Measurements from ENCODE around the gene CCDC102A.
A peak's percentile ranks its signal among the peaks of the same experiment; 100 is the strongest.

The CCDC102A gene

DNA sequence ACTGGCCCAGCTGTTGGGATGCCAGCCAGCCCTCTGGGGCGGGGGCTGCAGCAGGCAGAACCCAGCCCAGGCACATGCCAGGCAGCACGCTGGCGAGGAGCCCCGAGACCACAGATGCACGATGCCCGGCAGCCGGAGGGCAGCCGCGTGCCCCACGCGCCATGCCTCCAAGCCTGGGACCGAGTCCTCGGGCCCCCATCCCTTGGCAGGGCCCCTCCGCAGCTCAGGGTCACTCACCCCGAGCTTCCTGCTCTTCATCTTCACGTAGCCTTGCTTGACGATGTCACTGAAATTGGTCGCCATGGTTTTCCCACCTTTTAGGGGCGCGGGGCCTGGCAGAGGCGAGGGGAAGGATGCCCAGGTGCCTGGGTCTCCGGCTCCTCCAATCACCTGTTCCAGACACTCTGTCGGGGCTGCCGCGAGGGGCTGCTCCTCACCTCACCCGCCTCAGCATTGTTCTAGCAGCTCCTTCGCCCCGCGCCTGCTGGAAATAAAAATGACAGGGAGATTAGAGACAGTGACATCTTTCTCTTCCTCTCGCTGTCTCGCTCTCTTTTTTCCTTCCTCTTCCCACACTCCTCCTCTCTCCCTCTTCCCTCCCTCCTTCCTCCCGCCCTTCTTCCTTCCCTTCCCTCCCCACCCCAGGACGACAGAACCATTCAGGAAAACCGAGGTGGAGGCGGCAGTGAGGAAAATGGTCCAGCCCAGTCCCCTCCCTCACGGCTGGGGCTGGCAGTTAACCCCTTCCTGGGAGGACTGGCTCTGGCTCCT is 57.0 kb downstream of the CCDC102A start:
- DNase-seq (ENCODE audit: low spot score): peak; percentile 53

DNA sequence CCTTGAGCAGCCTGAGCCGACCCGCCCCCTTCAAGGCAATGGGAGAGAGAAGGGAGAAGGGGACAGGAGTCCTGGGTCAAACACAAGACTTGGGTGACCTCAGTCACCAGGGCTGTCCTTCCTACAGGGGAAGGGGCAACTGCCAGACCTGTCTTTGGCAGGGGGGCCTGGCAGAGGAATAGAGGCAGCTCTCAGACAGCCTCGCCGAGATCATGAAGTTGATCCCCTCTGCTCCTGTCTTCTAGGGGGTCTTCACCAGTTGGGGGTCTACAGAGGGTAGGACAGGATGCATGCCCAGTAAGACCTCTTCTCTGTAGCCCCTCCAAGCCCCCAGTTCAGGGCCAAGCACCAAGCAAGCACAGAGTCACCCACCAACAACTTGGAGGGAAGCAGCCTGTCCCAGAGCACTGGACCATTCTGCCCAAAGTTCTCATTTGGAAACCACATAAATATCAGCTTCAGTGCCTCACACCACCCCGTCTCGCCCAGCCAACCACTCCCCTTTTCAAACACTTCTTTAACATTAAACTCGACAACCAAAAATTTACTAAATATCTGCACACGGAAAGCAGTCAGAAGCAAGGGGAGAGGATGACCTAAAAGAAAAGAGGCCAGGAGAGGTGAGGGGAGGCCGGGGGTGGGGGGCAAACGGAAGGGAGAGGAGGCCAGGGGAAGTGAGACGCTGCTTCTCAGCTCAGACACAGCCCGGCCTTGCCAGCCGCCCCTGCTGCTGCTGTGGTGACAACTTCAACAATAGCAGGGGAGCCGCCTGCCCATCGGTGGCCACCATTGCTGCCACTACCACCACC is 57.8 kb downstream of the CCDC102A start:
- no peak for DNase-seq (ENCODE audit: low spot score)

DNA sequence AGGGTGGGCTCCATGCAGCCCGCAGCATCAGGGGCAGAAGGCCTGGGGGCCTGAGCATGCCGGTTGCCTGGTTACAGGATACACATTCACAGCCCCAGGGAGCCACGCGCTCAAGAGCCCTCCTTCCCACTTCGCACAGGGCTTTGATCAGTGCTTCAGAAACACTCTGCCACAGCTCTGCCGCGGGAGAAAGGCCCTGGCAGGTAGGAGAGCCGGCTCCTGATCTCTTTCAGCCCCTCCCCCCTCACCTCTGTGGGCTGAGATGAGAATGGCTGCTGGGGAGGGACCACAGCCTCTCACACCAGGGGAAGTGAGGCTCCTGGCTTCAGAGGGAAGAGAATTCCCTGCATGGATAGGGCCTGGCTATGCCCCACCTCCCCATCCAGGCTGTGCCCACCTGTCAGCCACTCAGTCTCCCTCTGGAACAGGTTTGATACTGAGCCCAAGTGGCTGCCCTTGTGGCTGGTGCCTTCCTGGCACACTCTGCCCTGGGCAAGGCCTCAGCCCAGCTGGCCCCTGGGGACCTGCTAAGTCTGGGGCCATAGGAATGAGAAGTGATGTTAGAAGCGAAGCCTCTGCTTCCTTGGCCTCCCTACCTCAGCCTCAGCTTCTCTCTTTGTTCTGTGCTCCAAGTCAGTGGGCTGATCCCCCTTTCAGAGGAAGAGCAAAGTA is 58.7 kb downstream of the CCDC102A start:
- no peak for DNase-seq (ENCODE audit: low spot score)

- DNase-seq (ENCODE audit: low spot score): no peak
Measured at GRCh38 chr16:57476546-57477410, 59.6 kb downstream of the CCDC102A start.

- no peak for DNase-seq (ENCODE audit: low spot score)
Measured at GRCh38 chr16:57475711-57476339, 60.5 kb downstream of the CCDC102A start.

DNA sequence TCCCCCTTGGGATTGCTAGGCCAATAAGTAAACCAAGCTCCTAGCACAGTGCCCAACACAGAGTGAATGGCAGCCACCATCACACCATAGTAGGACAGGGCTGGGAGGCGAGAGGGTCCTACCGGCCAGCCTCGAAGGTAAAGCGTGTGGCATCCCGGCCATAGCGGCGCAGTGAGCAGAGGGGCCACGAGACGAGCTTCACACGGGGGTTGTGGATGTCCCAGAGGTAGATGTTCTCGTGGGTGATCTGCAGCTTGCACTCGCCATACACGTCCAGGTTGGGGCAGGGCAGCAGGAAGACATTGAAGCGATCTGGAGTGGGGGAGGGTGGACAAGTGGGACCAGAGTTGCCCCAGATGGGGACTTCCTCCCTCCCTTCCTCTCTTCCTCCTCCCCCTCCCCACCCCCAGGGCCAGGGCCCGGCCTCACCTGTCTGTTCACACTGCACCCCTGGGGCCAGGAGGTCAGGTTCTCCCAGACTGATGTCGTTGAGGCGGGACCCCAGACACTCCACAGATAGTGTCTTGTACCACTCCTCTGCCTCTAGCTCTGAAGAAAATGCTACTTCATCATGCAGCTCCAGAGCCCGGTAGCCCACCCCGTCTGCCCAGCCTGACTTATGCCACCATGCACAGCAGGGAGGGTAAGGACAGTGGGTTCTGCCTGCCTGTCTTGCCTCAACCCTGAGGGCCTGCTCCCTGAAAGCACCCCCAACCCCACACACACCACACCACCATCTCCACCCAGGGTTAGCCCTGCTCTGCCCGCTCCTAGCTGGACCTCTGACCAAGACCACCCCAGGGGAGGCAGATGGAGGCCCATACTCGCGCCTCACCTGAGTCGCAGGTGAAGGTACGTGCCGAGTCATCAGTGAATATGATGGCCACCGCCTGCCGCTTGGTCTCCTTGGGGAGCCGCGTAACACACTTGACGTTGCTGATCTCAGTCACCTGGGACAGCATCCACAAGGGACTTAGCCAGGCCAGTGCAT is 61.4 kb downstream of the CCDC102A start:
- no peak for DNase-seq (ENCODE audit: low spot score)

DNA sequence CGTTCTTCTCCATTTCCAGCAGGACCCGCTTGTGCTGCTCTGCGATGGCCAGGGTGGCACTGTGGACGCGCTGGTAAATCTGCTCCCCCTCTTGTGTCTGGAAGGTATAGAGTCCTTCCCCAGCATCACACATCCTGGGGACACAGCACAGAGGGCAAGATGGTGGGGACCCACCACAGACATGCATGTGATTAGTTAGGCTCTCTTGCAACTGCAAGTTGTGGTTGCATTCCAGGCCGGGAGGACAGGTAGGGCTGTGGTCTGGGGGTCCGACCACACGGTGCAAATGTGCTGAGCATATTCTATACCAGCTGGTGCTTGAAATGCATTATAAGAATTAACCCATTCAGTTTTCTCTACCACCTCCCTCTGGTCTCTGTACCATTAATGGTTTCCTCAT is 62.5 kb downstream of the CCDC102A start:
- DNase-seq (ENCODE audit: low spot score): no peak

DNA sequence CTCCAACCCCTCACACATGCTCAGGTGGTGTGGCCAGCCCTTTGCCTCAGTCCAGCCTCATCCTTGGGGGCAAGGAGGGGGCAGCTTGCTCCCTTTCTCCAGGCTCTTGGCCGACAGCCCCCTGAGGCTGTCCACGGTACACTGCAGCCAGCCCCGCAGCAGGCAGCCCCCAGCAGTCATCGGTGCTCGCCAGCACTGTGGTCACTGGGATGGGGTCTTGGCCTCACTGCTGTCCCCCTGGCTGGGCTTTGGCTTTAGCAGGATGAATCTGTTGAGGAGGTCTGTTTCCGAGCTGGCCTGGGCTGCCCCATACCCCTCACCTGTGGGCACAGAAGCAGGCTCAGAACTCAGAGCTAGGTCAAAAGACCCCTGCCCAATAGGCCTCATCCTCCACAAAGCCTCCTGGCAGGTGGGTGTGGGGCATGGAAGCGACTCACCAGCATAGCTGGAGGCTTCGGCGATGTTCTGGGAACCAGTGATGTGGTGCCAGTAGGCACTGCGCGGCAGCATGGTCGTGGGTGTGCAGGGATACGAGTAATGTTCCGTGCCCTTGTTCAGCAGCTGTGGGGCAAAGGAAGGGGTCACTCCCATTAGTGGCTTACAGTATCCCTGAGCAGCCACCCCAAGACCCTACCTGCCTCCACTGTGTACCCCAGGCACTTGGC is 63.1 kb downstream of the CCDC102A start:
- DNase-seq (ENCODE audit: low spot score): no peak

DNA sequence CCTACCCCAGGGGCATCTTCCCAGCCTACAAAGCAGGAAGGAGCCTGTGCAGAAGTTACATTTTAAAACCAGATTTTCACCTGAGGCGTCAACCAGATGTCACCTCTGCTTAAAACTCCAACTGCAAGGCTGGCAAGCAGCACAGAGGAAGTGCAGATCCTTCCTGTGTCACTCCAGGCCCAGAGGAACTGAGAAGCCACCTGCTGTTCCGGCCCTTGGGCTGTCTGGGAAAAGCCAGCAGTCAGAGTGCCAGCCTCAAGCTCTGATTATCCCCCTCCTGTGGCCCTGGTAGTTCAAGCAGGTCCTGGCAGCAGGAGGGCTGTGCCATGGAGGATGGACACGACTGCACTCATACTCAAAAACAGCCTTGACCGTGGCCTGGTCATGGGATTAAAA is 63.7 kb downstream of the CCDC102A start:
- DNase-seq (ENCODE audit: low spot score): no peak

DNA sequence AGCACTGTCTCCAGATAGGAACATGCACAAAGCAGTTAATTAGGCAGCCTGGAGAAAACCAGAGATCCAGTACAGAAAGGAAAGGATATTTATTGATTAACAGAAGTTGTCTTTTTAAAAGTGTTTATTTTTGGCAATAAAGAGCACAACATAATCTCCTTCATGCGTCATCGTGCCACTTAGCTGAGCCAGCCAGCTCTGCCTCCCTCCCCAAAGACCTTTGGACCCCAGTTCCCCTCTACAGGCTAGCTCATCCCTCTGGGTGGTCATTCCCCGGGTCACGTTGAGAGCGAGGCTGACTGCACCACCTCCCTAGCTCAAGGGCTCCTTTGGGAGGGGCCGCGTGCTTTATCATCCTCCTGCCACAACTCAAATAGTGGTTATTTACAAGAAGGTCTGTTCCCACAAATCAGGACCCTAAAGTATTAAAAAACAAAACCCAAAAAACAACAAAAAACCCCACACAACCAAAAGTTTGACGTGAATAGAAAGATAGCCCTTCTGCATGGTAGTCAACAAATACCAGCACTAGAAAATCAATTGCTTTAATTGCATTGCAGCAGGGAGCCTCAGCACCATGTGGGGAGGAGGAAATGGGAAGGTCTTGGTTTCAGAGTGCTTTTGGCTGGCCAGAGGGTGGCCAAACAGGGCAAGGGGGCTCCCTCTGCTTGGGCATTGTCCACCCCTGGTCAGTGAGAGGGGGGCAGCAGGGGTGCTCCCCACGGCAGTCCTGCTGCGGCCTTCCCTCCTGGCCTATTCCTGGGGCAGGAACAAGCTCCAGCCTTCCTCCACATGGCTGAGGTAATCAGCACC is 64.3 kb downstream of the CCDC102A start:
- no peak for DNase-seq (ENCODE audit: low spot score)

DNA sequence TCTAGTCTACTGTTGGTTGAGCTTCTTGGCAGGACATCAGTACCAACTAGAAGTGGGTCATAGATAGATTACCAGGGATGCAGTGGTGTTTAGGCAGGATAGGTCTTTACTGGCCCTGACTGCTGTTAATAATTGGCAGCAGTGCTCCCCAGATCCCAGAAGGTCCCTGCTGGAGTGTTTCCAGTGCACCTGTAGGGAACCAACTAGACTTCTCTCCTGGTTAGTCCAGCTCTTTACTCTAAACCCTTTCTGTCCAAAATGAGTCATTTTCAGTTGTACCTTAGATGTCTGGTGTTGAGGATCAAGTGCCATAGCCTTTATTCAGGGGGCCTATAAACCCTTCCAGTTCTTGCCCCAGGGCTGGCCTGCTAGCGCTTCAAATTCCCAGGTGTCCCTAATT is 65.2 kb downstream of the CCDC102A start:
- no peak for DNase-seq (ENCODE audit: low spot score)

DNA sequence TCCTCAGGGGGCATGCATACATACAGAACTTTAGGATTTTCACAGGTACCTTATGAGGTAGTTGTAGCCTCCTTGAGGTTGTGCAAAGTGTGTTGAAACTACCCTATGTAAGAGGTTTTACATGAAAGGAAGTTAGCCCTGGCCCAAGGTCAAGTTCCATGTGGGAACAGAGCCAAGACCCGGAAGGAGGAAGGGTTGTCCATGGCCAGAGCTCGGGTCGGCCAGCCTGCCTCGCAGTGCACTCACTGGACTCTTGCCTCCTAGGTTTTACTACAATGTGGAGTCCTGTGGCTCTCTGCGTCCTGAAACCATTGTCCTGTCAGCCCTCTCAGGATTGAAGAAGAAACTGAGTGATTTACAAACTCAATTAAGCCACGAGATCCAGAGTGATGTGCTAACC is 65.7 kb downstream of the CCDC102A start:
- DNase-seq (ENCODE audit: low spot score): no peak

DNA sequence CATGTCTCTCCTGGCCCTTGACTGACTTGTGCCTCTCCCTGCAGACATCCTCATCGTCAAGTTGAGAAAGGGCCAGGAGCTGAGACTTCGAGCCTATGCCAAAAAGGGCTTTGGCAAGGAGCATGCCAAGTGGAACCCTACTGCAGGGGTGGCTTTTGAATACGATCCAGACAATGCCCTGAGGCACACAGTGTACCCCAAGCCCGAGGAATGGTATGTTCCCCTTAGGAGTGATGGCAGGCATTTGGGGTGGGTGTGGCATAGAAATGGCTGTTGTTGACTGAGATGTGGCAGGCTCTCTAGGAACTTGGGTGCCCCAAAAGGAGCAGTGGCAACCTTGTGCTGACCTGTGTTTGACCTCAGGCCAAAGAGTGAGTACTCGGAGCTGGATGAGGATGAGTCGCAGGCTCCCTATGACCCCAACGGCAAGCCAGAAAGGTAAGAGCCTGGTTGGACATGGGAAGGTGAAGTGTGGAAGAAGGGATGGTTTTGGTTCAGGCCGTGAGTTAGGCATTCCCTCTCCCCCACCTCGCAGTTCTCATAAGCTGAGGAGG is 66.4 kb downstream of the CCDC102A start:
- DNase-seq (ENCODE audit: low spot score): no peak

GRCh38 chr16:57469046-57469445 is 67.3 kb downstream of the CCDC102A start:
- DNase-seq (ENCODE audit: low spot score): no peak

- no peak for DNase-seq (ENCODE audit: low spot score)
Measured at GRCh38 chr16:57468346-57468745, 68.0 kb downstream of the CCDC102A start.

GRCh38 chr16:57464523-57464922 is 71.8 kb downstream of the CCDC102A start:
- no peak for DNase-seq (ENCODE audit: low spot score)

DNA sequence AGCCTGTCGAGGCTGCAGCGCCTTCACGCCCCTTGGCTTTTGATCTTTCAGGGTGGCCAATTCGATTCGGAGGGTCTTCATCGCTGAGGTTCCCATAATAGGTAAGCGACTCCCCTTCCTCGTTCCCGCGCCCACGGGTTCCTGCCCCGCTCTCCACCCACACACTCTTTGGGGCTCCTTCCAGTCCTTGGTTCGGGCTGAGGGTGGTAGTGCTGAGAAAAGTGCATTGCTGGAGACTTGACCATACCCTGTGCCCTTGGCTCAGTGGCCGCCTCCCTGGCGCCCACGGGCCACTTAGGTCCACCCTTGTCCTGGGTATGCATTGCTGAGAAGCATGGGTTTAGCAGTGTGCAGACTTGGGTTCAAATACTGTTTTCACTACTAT is 73.4 kb downstream of the CCDC102A start:
- DNase-seq (ENCODE audit: low spot score): no peak

DNA sequence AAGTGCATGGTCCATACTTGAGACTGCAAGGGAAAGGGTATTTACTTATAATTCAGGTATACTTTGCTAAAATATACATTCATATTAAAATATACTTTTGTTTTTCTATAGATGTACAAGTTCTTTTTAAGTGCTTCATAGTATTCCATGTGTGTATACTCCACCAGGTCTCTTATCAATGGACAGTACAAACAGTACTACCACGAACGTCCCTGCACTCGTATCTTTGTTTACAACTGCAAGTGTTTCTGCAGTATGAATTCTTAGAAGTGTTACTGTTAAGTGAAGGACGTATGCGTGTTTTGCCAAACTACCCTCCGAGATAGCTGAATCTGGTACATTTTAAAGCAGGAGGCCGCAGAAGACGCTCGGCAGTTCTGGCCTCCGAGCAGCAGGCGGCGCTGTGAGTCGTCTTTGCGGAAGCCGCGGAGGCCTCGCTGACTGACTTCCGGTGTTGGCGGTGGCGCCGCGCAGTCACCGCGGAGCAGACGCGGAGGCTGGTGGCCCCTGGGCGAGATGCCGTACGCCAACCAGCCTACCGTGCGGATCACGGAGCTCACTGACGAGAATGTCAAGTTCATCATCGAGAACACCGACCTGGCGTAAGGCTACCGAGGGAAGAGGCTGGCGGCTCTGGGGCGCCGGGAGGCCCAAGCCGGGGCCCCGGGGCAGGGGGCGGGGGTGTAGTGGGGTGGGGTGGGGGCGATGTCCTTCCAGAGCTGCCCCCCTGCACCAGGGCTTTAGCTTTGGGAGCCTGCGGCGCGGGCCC is 74.0 kb downstream of the CCDC102A start, which contains the start of gene POLR2C:
POLR2C (plus strand) TSS at position 471 of the 769 bp plus-strand sequence; CDS start at position 517, 46 bp downstream.
- DNase-seq (ENCODE audit: low spot score): peak; percentile 72
